ENCODE data around the gene PRKAR1B.

The PRKAR1B gene

GRCh38 chr7:691361-692045 lies 35.6 kb downstream of the PRKAR1B start:
- no peak for DNase-seq

- DNase-seq: no peak
Observed at GRCh38 chr7:690478-691360, 36.4 kb downstream of the PRKAR1B start.

- no peak for DNase-seq
Observed at GRCh38 chr7:685540-685939, 41.5 kb downstream of the PRKAR1B start.

- no peak for DNase-seq
Observed at GRCh38 chr7:684416-684815, 42.7 kb downstream of the PRKAR1B start.

GRCh38 chr7:683526-684205 lies 43.4 kb downstream of the PRKAR1B start:
- DNase-seq: no peak

GRCh38 chr7:682810-683209 lies 44.3 kb downstream of the PRKAR1B start:
- DNase-seq: no peak

GRCh38 chr7:681551-682307 lies 45.4 kb downstream of the PRKAR1B start:
- DNase-seq: no peak

GRCh38 chr7:680411-681127 lies 46.5 kb downstream of the PRKAR1B start:
- DNase-seq: no peak

- no peak for DNase-seq
Observed at GRCh38 chr7:676972-677385, 50.1 kb downstream of the PRKAR1B start.

- DNase-seq: no peak
Observed at GRCh38 chr7:676246-676971, 50.7 kb downstream of the PRKAR1B start.

- no peak for DNase-seq
Observed at GRCh38 chr7:674454-675410, 52.3 kb downstream of the PRKAR1B start.

- no peak for DNase-seq
Observed at GRCh38 chr7:673681-674453, 53.2 kb downstream of the PRKAR1B start.

GRCh38 chr7:672891-673290 lies 54.2 kb downstream of the PRKAR1B start:
- DNase-seq: no peak

- DNase-seq: no peak
Observed at GRCh38 chr7:671415-672042, 55.6 kb downstream of the PRKAR1B start.

- no peak for DNase-seq
Observed at GRCh38 chr7:670501-671390, 56.3 kb downstream of the PRKAR1B start.

- DNase-seq: no peak
Observed at GRCh38 chr7:668958-669357, 58.1 kb downstream of the PRKAR1B start.

- no peak for DNase-seq
Observed at GRCh38 chr7:668139-668931, 58.7 kb downstream of the PRKAR1B start.
